HG02678 (cell line): ENCODE data around the gene PPDPF.

Experiments
- ATAC-seq: cut with Tn5 transposase; IDR thresholded peaks from one replicate; pipeline ENCODE4 v1.9.1; 2021; ENCODE audit warnings: mild to moderate bottlenecking, moderate library complexity; ENCODE audit not compliant: unreplicated experiment

PPDPF gene

DNA sequence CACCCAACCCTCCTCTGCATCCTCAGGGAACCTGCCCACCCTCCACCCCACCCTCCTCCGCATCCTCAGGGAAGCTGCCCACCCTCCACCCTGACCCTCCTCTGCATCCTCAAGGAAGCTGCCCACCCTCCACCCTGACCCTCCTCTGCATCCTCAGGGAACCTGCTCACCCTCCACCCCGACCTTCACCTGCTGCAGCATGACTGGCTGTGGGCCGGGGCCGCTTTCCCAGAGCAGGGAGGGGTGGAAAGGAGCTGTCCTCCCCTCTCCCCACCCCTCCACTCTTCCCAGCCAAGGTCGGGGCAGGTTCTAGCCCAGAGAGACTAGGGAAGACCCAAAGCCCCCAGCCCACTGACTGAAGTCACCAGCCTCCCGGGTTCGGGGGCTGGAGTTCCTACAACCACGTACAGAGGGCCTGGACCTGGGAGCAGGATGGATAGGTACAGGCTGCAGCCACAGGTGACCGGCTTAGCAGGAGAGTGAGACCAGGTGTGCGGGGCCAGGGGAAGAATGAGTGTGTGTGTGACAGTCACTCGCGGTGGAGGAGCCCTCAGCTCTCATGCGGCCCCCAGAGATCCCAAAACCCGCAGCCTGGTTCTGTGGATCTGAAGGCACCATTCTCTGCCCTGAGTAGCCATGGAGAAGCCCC is 33.3 kb upstream of the PPDPF start:
- ATAC-seq: no peak

DNA sequence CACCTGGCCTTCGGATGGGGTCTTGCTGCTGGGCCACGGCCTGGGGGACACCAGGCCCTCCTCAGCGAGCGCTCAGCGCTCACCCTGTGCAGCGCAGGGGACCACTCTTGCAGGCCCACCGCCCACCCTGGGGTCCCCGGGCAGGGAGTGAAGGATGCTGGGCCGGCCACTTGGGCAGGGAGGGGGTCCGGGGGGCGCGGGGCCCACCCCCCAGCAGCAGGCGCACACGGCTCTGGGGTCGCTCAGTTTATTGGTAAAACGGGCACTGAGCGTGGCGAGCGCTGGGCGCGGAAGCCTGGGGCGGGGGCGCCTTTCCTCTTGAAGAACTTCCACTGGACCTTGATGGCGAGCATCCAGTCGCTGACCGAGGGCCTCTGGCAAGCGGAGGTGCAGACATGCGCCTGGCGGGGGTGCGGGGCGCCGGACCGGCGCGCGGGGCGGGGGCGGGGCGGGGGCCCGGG is 32.8 kb upstream of the PPDPF start:
- no peak for ATAC-seq

DNA sequence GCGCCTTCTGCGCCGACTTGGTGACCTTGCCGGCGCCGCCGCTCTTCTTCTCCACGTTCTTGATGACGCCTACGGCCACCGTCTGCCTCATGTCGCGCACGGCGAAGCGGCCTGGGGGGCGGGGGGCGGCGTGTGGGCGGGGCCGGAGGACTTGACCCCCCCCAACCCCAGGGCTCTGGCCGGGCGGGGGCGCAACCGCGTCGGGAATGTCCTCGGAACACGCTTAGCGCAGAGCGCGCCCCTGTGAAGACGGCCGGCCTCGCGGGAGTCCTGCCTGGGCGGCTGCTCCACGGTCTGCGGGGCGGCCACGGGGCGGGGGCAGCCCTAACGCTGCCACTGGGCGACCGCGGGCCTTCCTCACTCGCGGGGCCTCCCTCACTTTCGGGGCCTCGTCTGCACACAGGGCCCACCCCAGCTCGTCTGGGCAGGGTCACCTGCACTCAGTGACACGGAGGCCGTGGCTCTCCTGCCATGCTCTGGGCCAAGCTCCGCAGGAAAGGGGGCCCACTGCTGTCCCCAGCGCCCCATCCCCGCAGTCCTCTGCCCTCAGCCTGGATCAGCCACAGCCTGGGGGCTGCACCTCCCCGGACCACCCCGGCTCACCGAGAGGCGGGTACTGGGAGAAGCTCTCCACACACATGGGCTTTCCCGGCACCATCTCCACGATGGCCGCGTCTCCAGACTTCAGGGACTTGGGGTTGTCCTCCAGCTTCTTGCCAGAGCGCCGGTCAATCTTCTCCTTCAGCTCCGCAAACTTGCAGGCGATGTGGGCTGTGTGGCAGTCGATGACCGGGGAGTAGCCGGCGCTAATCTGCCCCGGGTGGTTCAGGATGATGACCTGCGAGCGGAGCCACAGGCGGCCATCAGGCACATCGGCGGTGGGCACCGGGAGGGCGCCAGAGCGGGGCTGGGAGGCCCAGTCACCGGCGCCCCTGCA is 32.0 kb upstream of the PPDPF start:
- ATAC-seq: no peak

DNA sequence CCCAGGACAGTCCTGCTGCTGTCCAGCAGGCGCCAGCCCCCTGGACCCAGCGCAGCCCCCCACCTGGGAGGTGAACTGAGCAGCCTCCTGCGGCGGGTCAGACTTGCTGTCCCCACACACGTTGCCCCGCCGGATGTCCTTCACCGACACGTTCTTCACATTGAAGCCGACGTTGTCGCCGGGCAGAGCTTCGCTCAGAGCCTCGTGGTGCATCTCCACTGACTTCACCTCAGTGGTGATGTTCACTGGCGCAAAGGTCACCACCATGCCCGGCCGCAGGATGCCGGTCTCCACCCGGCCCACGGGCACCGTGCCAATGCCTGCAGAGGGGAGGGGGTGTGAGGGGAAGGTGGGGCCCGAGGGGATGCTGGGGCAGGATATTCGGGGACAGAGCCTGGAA is 30.1 kb upstream of the PPDPF start:
- ATAC-seq: no peak

DNA sequence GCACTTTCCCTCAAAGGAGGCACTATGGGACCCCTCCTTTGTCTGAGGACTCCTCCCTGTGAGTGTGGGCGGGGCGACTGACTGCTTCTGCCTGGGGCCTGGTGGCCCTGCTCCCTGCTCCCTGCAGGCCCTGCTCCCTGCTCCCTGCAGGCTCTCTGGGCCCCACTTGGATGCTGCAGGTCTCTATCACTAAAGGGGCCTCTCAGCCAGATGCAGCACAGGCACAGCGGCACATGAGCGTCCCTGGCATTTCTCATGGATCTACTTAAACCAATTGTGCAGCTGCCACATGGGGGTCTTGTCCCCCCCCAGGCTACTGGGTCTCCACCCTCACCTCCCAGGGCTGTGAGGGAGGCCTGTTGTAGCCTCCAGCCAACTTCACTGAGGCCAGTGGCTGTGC is 29.5 kb upstream of the PPDPF start:
- ATAC-seq: no peak

DNA sequence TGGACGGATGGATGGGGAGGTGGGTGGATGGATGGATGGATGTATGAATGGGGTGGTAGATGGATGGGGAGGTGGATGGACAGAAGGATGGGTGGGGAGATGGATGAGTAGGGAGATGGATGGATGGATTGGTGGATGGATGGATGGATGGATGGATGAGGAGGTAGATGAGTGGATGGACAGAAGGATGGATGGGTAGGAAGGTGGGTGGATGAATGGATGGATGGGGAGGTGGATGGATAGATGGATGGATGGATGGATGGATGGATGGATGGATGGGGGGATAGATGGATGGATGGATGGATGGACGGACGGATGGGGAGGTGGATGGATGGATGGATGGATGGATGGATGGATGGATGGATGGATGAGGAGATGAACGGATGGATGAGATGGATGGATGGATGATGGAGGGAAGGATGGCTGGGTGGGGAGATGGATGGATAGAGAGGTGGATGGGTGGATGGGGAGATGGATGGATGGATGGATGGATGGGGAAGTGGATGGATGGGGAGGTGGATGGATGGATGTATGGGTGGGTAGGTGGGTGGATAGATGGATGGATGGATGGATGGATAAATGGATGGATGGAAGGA is 28.8 kb upstream of the PPDPF start:
- no peak for ATAC-seq

DNA sequence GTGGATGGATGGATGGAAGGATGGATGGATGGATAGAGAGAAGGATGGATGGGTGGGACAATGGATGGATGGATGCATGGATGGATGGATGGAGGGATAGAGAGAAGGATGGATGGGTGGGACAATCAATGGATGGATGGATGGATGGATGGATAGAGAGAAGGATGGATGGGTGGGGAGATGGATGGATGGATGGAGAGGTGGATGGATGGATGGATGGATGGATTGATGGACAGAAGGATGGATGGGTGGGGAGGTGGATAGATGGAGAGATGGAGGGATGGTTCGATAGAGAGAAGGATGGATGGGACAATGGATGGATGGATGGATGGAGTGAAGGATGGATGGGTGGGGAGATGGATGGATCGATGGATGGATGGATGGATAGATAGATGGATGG is 28.0 kb upstream of the PPDPF start:
- ATAC-seq: no peak

DNA sequence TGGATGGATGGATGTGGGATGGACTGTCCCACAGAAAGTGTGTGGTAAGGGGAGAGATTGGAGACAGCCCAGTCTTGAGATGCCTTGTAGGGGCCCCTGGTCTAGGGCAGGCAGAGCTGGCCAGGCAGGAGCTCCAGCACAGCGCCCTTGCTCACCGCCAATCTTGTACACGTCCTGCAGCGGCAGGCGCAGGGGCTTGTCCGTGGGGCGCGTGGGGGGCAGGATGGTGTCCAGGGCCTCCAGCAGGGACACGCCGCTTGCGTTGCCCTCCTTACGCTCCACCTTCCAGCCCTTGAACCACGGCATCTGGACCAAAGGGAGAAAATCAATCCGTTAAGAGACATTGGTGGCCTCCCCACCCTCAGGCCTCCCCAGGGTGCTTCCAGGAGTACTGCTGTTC is 27.6 kb upstream of the PPDPF start:
- ATAC-seq: no peak

DNA sequence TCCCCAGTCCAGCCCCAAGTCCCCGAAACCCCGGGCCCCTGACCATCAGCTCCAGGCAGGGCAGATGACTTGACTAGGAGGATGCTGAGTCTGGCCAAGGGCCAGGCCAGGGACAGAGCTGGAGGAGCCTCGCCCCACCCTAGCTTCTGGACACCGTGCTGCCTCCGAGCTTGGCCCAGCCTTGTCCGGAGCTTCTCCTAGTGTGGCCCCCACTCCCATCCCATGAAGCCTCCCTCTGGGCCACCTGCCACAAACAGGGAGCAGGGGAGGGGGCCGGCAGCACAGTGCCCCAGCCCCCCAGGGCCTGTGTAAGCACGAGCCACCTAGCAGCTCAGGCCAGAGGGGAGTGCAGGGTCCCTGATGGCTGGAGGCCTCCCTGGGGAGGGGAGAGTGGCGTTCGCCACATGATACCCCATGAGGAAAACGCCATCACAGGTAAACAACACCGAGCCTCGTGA is 27.0 kb upstream of the PPDPF start:
- ATAC-seq: no peak

DNA sequence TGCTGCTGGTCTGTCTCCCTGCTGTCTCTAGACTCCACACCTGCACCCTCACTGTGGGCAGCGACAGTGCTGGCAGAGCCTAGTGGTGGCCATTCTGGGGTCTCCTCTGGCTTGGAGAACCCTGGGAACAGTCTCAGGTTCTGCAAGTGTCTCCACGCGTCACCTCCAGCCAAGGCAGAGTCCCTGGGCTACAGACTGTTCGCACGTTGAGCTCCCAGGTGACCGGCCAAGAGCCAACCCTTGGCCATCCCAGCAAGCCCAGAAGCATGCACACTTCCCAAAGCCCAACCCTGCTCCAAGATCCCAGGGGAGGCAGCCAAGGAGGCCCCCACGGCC is 26.5 kb upstream of the PPDPF start:
- no peak for ATAC-seq

DNA sequence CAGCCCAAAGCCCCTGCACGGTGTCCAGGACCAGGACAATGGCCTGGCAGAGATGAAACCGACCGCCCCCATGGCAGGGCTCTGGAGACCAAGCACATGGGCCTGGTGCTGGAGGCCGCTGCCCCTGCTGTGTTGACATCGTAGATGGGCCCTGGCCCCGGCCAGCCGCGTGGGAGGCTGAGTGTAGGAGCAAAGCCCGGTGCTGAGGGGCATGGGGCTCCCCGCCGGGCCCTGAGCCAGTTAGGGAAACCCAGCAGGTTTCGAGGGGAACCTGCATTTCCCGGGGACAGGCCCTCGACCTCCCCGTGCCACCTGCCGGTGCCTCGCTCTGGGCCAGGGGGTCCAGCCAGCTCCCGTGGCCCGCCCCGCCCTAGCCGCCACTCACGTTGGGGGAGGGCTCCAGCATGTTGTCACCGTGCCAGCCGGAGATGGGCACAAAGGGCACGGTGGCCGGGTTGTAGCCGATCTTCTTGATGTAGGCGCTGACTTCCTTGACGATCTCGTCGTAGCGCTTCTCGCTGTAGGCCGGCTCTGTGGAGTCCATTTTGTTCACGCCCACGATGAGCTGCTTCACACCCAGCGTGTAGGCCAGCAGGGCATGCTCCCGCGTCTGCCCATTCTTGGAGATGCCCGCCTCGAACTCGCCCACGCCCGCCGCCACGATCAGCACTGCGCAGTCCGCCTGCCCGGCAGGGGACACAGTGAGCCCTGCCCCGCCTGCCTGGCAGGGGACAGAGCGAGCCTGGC is 26.0 kb upstream of the PPDPF start:
- ATAC-seq: no peak

DNA sequence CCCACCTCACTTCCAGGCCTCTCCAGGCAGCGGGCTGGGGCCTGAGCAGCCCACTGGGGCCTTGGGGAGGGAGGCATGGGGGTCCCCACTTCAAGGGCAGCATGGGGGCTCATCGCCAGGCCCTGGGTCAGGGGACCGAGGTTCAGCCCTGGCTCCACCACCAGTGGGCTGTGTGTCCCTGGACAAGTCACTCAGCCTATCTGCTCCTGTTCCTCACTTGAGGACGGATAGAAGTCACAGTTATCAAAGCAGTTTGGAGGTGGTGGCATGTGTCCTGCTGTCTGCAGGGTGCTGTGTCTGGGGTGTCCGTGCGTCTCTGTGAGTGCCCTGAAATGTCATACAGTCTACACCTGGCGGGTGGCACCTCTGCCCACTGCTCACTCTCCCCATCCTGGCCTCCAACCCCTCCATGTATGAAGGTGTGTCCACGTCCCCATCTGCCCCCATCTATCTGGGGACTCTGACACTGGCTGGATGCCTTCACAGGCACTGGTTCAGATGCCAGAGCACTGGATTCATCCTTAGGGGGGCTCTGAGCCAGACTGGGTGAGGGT is 25.3 kb upstream of the PPDPF start:
- no peak for ATAC-seq

DNA sequence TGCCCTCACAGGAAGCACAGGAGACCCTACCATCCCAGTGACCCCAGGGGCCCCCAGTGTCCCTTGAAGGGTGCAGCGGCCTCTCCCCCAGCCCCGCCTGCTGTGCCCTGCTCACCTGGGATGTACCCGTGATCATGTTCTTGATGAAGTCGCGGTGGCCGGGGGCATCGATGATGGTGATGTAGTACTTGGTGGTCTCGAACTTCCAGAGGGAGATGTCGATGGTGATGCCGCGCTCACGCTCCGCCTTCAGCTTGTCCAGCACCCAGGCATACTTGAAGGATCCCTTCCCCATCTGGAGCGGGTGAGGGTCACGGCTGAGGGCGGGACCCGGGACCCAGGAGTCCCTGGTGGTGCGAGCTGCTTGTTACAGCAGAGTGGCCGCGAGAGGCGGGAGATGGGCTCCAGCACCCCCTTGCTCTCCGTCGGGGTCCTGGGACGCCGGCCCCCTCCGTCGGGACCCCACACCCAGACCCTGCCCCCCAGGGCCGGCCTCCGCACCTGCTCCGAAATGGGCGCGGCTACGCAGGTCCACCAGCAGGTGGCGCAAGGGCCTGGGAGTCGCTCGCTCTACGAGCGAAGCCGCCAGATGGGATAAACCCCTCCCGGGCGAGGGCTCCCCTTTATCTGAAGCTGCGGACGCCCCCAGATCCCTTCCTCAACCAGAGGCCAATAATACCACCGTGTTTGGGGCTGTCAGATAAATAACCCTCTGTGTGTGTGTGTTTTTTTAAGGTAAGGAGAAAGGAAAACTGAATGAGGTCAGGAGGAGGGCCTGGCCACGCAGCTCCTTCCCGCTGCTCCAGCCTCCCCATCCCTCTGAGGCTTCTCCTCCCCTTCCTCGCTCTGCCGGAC is 24.6 kb upstream of the PPDPF start:
- no peak for ATAC-seq

DNA sequence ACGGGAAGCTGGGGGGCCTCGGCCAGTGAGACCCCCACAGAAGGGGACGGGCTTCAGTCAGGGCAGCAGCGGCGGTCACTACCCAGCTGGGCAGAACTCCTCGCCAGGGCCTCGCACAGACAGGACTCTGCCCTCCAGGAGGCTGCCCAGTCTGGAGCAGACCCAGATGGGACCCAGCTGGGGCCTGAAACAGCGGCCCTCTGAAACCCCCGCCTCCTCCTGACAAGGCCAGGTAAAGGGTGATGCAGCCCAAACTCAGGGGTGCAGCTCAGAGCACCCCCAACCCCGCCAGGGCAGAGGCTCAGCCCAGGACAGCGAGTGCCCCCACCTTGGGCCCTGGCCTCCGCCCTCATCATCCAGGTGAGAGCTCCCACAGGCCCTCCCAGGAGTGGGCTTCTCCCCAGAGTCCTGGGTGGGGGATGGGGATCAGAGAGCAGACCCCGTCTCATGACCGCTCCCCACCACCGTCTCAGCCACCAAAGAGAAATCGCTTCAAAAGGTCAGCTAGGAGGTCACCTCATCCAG is 23.9 kb upstream of the PPDPF start:
- ATAC-seq: no peak

DNA sequence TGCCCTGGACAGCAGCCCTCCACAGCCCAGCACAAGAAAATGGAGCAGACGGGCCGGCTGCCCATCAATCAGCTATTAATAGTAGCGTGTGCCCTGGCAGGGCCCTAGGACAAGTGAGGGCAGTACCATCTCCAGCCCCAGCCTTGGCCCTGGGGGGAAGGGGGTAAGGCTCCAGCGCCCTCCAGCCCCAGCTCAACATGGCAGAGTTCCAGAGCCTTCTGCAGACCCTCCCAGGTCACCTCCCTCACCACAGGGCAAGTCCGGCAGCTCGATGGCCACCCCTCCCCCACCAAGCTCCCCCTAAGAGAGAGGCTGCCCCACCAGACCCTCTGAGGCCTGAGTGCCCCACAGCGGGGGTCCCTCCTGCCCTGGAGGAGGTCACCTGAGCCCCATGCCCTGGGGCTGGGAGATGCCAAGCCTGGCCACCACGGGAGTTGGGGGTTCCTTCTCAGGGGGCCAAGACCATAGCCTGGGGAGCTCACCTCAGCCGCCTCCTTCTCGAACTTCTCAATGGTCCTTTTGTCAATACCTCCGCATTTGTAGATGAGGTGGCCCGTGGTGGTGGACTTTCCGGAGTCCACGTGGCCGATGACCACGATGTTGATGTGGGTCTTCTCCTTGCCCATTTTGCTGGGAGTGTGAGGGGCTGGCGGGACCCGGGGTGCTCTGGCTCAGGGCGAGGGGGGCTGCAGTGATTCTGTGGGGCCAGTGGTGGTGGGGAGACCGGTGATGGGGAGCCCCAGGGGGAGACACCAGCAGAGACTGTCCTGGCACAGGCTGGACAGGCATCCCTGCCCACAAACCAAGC is 23.2 kb upstream of the PPDPF start:
- no peak for ATAC-seq

DNA sequence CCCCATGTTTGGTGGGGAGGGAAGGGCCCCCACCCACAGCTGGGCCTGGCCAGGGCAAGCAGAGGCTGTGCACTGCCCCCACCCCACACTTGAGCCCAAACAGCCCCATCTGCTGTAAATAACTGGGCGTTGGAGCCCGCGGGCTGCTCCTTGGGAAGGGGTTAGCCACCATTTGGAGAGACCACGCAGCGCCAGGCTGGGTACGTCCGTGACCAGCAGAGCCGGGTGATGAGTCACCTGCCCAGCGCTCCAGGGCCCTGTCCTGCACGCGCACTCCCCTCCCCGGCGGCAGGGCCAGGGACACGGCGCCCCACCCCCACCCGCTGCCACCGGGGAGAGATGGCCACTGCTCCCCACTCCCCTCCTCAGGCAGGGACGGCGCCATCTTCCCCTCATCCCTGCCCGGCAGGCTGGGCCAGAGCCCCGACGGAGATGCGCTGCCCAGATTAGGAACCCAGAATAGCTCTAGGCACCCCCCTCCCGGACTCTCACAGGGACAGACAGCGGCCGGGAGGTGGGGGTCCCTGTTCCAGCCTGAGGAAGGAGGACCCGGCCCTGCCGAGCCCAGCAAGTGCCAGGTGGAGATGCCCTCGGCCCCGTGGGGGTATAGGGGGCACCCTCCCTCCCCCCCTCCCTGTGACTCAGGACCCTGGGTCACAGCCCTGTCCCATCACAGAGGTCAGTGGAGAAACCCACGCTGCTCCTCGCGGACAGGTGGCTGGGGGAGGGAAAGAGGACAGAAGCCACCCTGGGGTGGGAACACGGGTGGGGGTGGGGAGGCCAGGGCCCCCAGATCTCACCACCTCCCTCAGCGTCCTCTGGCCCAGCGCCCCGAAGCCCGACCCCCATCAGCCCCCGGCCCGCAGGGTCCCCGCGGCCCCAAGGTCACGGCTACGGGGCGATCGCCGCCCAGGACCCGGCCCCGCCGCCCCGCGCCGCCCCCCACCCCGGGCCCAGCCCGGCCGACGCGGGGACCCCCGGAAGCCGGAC is 22.3 kb upstream of the PPDPF start:
- no peak for ATAC-seq

DNA sequence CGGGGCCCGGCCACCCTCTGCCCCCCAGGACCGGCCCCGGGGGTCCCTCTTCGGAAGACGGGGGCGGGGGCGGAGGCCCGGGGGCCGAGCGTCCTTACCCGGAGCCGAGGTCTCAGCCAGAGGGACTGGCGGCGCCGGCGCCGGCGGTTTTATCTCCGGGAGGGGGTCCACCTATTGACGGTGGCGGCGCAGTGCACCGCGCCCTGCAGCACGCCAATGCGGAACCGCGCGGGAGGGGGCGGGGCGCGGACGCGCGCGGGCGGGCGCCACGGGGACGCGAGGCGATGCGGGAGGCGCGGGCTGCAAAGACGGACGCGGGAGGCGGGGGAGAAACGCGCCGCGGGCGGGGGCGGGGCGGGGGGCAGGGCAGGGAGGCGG is 21.6 kb upstream of the PPDPF start, which contains the start of gene EEF1A2:
Gene EEF1A2, minus strand, starts transcription at position 124 of the 378 bp plus-strand sequence. CDS start 1,320 bp downstream, outside the sequence.
- no peak for ATAC-seq
